Measurements from ENCODE around the gene SRPX2. TPM values are rescaled to one million over a fixed set of nuclear protein-coding genes. Genes with fewer than 3 reads are reported as not detected.

The SRPX2 gene
- total RNA-seq, 4 donors from 2014 or later, result 22.6 to 38.4 (median 25.6) TPM

DNA sequence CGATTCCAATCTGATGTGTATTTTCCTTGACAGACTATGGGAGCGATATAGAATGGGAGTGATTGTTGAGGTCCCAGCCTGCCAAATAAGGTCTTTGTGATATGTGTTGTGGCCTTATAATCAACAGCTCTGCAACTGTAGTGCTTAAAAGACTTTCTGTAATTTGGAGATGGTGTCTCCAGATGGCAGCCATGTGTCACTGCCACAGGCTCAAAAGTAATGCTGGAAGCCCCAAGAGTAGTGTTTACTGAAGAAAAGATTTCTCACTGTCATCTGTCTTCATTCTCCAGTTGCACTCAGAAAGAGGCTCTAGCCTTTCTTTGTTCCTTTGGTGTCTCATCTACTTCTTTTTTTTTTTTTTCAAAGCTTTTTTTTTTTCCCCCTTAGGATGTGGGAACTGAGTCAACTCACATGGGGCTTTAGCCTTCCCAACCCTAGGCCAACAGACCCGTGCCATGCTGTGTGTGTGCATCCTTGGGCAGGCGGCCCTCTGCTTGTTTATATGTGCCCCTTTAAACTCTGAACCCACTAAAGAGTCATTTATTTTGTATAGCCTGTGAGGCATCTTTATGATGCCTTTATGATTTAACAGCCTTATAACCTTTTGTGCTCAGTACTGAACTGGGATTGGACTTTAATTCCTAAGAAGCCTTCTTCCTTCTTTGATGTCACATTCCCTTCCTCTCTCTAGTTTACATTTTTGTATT, 15.6 kb downstream of the SRPX2 start:
- no peaks in the 10 kb centered on the region for H3K27me3 ChIP-seq
- whole genome bisulfite sequencing, 2 donors, result 65 to 70% methylated on average over 4 of the region's 4 CpGs
- DNase-seq, result no peak
- H3K9me3 ChIP-seq, result no peaks in the 10 kb centered on the region
- H3K36me3 ChIP-seq, result no peaks in the 10 kb centered on the region
- intact Hi-C loops (cut with DNase I), result no loop called here
- no peak overlapping the region for H3K4me3 ChIP-seq
- peak overlapping the region in 2 of 4 donors; percentile 31 to 64 for H3K27ac ChIP-seq
- TF ChIP-seq CTCF (IDR thresholded peaks at IDR 0.05) (no peak), POLR2A (IDR thresholded peaks at IDR 0.05) (no peak)
- H3K4me1 ChIP-seq, result peaks cover 0 to 27% (median 0%) of the 10 kb centered on the region in 3 donors

GRCh38 chrX:100662170-100662569, 18.2 kb downstream of the SRPX2 start:
- no peaks in the 10 kb centered on the region for H3K27me3 ChIP-seq
- H3K36me3 ChIP-seq, result no peaks in the 10 kb centered on the region
- no peaks in the 10 kb centered on the region for H3K9me3 ChIP-seq
- intact Hi-C loops (cut with DNase I), result no loop called here
- DNase-seq, result no peak
- H3K4me3 ChIP-seq, result no peak overlapping the region
- 83 to 96% methylated on average over 13 of the region's 13 CpGs for WGBS, 2 donors
- peak overlapping the region in 2 of 4 donors; percentile 8 to 69 for H3K27ac ChIP-seq
- TF ChIP-seq CTCF (IDR thresholded peaks at IDR 0.05), result no peak
- TF ChIP-seq POLR2A (IDR thresholded peaks at IDR 0.05), result no peak
- H3K4me1 ChIP-seq, result peaks cover 0 to 35% (median 0%) of the 10 kb centered on the region in 3 donors

- Histone ChIP-seq H3K36me3 (no peaks in the 10 kb centered on the region), H3K27ac (peak overlapping the region in 2 of 4 donors; percentile 26 to 69), H3K4me1 (peaks cover 0 to 35% (median 0%) of the 10 kb centered on the region in 3 donors), H3K9me3 (no peaks in the 10 kb centered on the region), H3K27me3 (no peaks in the 10 kb centered on the region), H3K4me3 (no peak overlapping the region)
- 77% methylated on average over 3 to 4 of the region's 4 CpGs for WGBS, 2 donors
- no peak for TF ChIP-seq CTCF (IDR thresholded peaks at IDR 0.05)
- intact Hi-C loops (cut with DNase I), result no loop called here
- DNase-seq, result no peak
These were observed 18.8 kb downstream of the SRPX2 start for GRCh38 chrX:100662796-100663195.

DNA sequence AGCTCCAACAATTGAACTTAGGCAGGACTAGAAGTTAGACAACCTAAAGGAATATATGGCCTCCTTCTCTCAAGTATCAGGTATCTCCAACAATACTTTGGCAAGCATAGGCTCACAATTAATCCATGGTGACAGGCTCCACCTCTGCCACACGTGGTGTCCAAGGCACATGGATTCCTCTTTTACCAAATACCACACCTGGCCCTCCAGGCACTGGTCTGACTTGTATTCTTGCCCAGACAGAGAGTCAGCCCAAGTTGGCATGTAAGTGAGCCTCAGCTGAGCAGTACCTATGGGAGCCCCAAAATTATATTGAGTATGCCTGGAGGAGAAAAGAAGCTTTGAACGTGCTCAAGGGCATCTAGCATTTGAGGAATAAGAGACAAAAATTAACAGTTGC, 19.6 kb downstream of the SRPX2 start:
- H3K4me1 ChIP-seq, result peaks cover 0 to 35% (median 0%) of the 10 kb centered on the region in 3 donors
- no peak overlapping the region for H3K4me3 ChIP-seq
- no peaks in the 10 kb centered on the region for H3K36me3 ChIP-seq
- 15 to 80% methylated on average over 1 to 2 of the region's 2 CpGs for WGBS, 2 donors
- H3K27me3 ChIP-seq, result no peaks in the 10 kb centered on the region
- TF ChIP-seq POLR2A (IDR thresholded peaks at IDR 0.05) (no peak), CTCF (IDR thresholded peaks at IDR 0.05) (no peak)
- DNase-seq, result no peak
- H3K9me3 ChIP-seq, result no peaks in the 10 kb centered on the region
- intact Hi-C loops (cut with DNase I), result no loop called here
- peak overlapping the region in 2 of 4 donors; percentile 30 to 69 for H3K27ac ChIP-seq

GRCh38 chrX:100672966-100673365, 29.0 kb downstream of the SRPX2 start:
- 54 to 77% methylated on average over 3 of the region's 3 CpGs for WGBS, 2 donors
- Histone ChIP-seq H3K4me3 (no peak overlapping the region), H3K36me3 (no peaks in the 10 kb centered on the region), H3K27me3 (no peaks in the 10 kb centered on the region), H3K27ac (peak overlapping the region in 1 of 4 donors; percentile 25), H3K4me1 (no peaks in the 10 kb centered on the region), H3K9me3 (no peaks in the 10 kb centered on the region)
- TF ChIP-seq CTCF (IDR thresholded peaks at IDR 0.05) (no peak), POLR2A (IDR thresholded peaks at IDR 0.05) (no peak)
- no peak for DNase-seq
- intact Hi-C loops (cut with DNase I), result no loop called here

All from esophagus squamous epithelium (tissue), 5 donors.